ENCODE results near the gene DCTPP1. TPM values are rescaled to one million over a fixed set of nuclear protein-coding genes. Genes with fewer than 3 reads are reported as not detected.

Gene DCTPP1
- total and polyA plus RNA-seq, 2 of the 13 experiments (the other 11 are each of a cell fraction or from before 2014, with no cell fraction given), result 54.8 to 74.4 TPM

- peaks cover 3 to 18% of the 10 kb centered on the region in 2 experiments; a peak in 2 of 5 replicates for H3K27me3 ChIP-seq (ENCODE audit: control insufficient read depth in 1 of 2, insufficient read depth in 2 of 2, low read length in 2 of 2)
- no peak overlapping the region for H3K4me2 ChIP-seq (ENCODE audit: low read depth, low read length)
- 61% methylated on average over 8 of the region's 8 CpGs for WGBS (ENCODE audit: low lambda C conversion rate)
- FAIRE-seq (no peak), ATAC-seq (no peak), DNase-seq (ENCODE audit: low spot score) (no peak)
- CTCF ChIA-PET (ENCODE audit: low intra/inter-chr PET ratio, low total read pairs), result no interaction called here
- no peaks in the 10 kb centered on the region for H3K36me3 ChIP-seq (replicated peaks in 1 of 2; ENCODE audit: control insufficient read depth in 1 of 2, insufficient read depth in 2 of 2, low read length in 2 of 2)
- no peaks in the 10 kb centered on the region for H4K20me1 ChIP-seq (ENCODE audit: insufficient read depth, low read length)
- TF ChIP-seq ZFP90 (CRISPR knock-in tag; IDR thresholded peaks at IDR 0.05; ENCODE audit: borderline replicate concordance) (no peak), TFDP2 (CRISPR knock-in tag; IDR thresholded peaks at IDR 0.05) (no peak), ZNF225 (CRISPR knock-in tag; IDR thresholded peaks at IDR 0.05) (no peak), KMT2B (CRISPR knock-in tag; IDR thresholded peaks at IDR 0.05) (no peak), KLF15 (CRISPR knock-in tag; IDR thresholded peaks at IDR 0.05; ENCODE audit: borderline replicate concordance) (no peak), ZNF121 (CRISPR knock-in tag; IDR thresholded peaks at IDR 0.05) (peak; percentile 45; the same call in 1 of the 2 replicates)
- TF ChIP-seq, protein P1, sequence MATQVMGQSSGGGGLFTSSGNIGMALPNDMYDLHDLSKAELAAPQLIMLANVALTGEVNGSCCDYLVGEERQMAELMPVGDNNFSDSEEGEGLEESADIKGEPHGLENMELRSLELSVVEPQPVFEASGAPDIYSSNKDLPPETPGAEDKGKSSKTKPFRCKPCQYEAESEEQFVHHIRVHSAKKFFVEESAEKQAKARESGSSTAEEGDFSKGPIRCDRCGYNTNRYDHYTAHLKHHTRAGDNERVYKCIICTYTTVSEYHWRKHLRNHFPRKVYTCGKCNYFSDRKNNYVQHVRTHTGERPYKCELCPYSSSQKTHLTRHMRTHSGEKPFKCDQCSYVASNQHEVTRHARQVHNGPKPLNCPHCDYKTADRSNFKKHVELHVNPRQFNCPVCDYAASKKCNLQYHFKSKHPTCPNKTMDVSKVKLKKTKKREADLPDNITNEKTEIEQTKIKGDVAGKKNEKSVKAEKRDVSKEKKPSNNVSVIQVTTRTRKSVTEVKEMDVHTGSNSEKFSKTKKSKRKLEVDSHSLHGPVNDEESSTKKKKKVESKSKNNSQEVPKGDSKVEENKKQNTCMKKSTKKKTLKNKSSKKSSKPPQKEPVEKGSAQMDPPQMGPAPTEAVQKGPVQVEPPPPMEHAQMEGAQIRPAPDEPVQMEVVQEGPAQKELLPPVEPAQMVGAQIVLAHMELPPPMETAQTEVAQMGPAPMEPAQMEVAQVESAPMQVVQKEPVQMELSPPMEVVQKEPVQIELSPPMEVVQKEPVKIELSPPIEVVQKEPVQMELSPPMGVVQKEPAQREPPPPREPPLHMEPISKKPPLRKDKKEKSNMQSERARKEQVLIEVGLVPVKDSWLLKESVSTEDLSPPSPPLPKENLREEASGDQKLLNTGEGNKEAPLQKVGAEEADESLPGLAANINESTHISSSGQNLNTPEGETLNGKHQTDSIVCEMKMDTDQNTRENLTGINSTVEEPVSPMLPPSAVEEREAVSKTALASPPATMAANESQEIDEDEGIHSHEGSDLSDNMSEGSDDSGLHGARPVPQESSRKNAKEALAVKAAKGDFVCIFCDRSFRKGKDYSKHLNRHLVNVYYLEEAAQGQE (IDR thresholded peaks at IDR 0.05; ENCODE audit: borderline replicate concordance in 1 of 2, low read depth in 1 of 2, low read length in 2 of 2), result no peak
- H3K9me3 ChIP-seq (ENCODE audit: low read length), result no peaks in the 10 kb centered on the region
- no TSS peak for BruUV-seq (replicated peaks)
- H3K4me3 ChIP-seq (replicated peaks in 1 of 3; ENCODE audit: insufficient read depth in 1 of 3, low read depth in 2 of 3, low read length in 3 of 3), result no peak overlapping the region
- no peaks in the 10 kb centered on the region for H3K79me2 ChIP-seq (ENCODE audit: insufficient read depth, low read length)
- no peak overlapping the region for H3K27ac ChIP-seq (ENCODE audit: extremely low read length, insufficient read depth, low read length)
- intact Hi-C loops (cut with micrococcal nuclease; ENCODE audit: unreplicated experiment), result no loop called here
- in situ Hi-C loops (cut with HindIII; ENCODE audit: extremely low pct_ligation_motif_present, low pct_unique_long_range_greater_than_20kb), result no loop called here
- H3K4me1 ChIP-seq (ENCODE audit: insufficient read depth, low read length), result peaks cover 42% of the 10 kb centered on the region
- H2AFZ ChIP-seq (ENCODE audit: low read length), result no peak overlapping the region
- POLR2A ChIA-PET, result no interaction called here
- H3K9ac ChIP-seq (ENCODE audit: insufficient read depth, low read depth, low read length), result no peak overlapping the region
These were observed 40.8 kb upstream of the DCTPP1 start for GRCh38 chr16:30470632-30470995.

Measured in HepG2 (cell line).